Rectal smooth muscle tissue (tissue), 1 donor: ENCODE measurements around the gene DNAJA2.

Experiments used
- H3K27ac ChIP-seq: one replicate; pipeline ENCODE4 v1.7.0; 2013; ENCODE audit warnings: low read depth, low read length, inconsistent platforms
- H3K27me3 ChIP-seq: one replicate; pipeline ENCODE4 v1.7.0; 2013; ENCODE audit warnings: low read length; ENCODE audit not compliant: control insufficient read depth, insufficient read depth
- H3K36me3 ChIP-seq: one replicate; pipeline ENCODE4 v1.7.0; 2013; ENCODE audit warnings: low read length; ENCODE audit not compliant: control insufficient read depth, insufficient read depth
- H3K4me1 ChIP-seq: one replicate; pipeline ENCODE4 v1.7.0; 2013; ENCODE audit warnings: low read length; ENCODE audit not compliant: control insufficient read depth, insufficient read depth
- H3K4me3 ChIP-seq: one replicate; pipeline ENCODE4 v1.7.0; 2013; ENCODE audit warnings: low read length
- H3K9ac ChIP-seq: one replicate; pipeline ENCODE4 v1.7.0; 2013; ENCODE audit warnings: low read length

Gene DNAJA2

GRCh38 chr16:46920402-46921068 lies 52.9 kb downstream of the DNAJA2 start:
- Histone ChIP-seq H3K27ac (no peak overlapping the region), H3K4me1 (peaks cover 5% of the 10 kb centered on the region), H3K36me3 (no peaks in the 10 kb centered on the region), H3K4me3 (no peak overlapping the region), H3K9ac (no peak overlapping the region), H3K27me3 (no peaks in the 10 kb centered on the region)

GRCh38 chr16:46918905-46919792 lies 54.3 kb downstream of the DNAJA2 start:
- peaks cover 3% of the 10 kb centered on the region for H3K4me1 ChIP-seq
- H3K27ac ChIP-seq = no peak overlapping the region
- H3K36me3 ChIP-seq = no peaks in the 10 kb centered on the region
- no peaks in the 10 kb centered on the region for H3K27me3 ChIP-seq
- no peak overlapping the region for H3K4me3 ChIP-seq
- no peak overlapping the region for H3K9ac ChIP-seq

GRCh38 chr16:46918400-46918799 lies 55.1 kb downstream of the DNAJA2 start:
- no peak overlapping the region for H3K27ac ChIP-seq

GRCh38 chr16:46916980-46917379 lies 56.5 kb downstream of the DNAJA2 start:
- H3K9ac ChIP-seq = no peak overlapping the region
- H3K4me3 ChIP-seq = no peak overlapping the region
- no peaks in the 10 kb centered on the region for H3K27me3 ChIP-seq
- no peak overlapping the region for H3K27ac ChIP-seq
- H3K36me3 ChIP-seq = no peaks in the 10 kb centered on the region
- H3K4me1 ChIP-seq = no peaks in the 10 kb centered on the region

More at GRCh38 chr16:46918400-46918799, 55.1 kb downstream of the DNAJA2 start:
- Histone ChIP-seq H3K4me3 (no peak overlapping the region), H3K27me3 (no peaks in the 10 kb centered on the region), H3K4me1 (no peaks in the 10 kb centered on the region), H3K36me3 (no peaks in the 10 kb centered on the region), H3K9ac (no peak overlapping the region)

GRCh38 chr16:46915483-46916025 lies 57.9 kb downstream of the DNAJA2 start:
- Histone ChIP-seq H3K27me3 (no peaks in the 10 kb centered on the region), H3K9ac (no peak overlapping the region), H3K4me1 (no peaks in the 10 kb centered on the region), H3K4me3 (no peak overlapping the region), H3K36me3 (no peaks in the 10 kb centered on the region), H3K27ac (no peak overlapping the region)

GRCh38 chr16:46914556-46915201 lies 58.8 kb downstream of the DNAJA2 start:
- no peak overlapping the region for H3K9ac ChIP-seq
- H3K4me3 ChIP-seq = no peak overlapping the region
- H3K36me3 ChIP-seq = no peaks in the 10 kb centered on the region
- no peaks in the 10 kb centered on the region for H3K27me3 ChIP-seq
- H3K27ac ChIP-seq = no peak overlapping the region
- H3K4me1 ChIP-seq = no peaks in the 10 kb centered on the region

GRCh38 chr16:46911650-46912049 lies 61.8 kb downstream of the DNAJA2 start:
- no peak overlapping the region for H3K4me3 ChIP-seq
- no peak overlapping the region for H3K9ac ChIP-seq
- H3K27me3 ChIP-seq = no peaks in the 10 kb centered on the region
- peaks cover 2% of the 10 kb centered on the region for H3K36me3 ChIP-seq
- H3K27ac ChIP-seq = no peak overlapping the region
- no peaks in the 10 kb centered on the region for H3K4me1 ChIP-seq

- H3K36me3 ChIP-seq = peaks cover 2% of the 10 kb centered on the region
- no peak overlapping the region for H3K4me3 ChIP-seq
- H3K27me3 ChIP-seq = no peaks in the 10 kb centered on the region
- no peaks in the 10 kb centered on the region for H3K4me1 ChIP-seq
- no peak overlapping the region for H3K9ac ChIP-seq
- H3K27ac ChIP-seq = no peak overlapping the region
Observed at GRCh38 chr16:46911038-46911437, 62.4 kb downstream of the DNAJA2 start.

- H3K27me3 ChIP-seq = no peaks in the 10 kb centered on the region
- H3K27ac ChIP-seq = no peak overlapping the region
- no peak overlapping the region for H3K9ac ChIP-seq
- peaks cover 2% of the 10 kb centered on the region for H3K36me3 ChIP-seq
- no peak overlapping the region for H3K4me3 ChIP-seq
- no peaks in the 10 kb centered on the region for H3K4me1 ChIP-seq
Observed at GRCh38 chr16:46908540-46909372, 64.7 kb downstream of the DNAJA2 start.

GRCh38 chr16:46907061-46907774 lies 66.3 kb downstream of the DNAJA2 start:
- Histone ChIP-seq H3K36me3 (peaks cover 2% of the 10 kb centered on the region), H3K9ac (no peak overlapping the region), H3K27ac (no peak overlapping the region), H3K4me1 (no peaks in the 10 kb centered on the region), H3K27me3 (no peaks in the 10 kb centered on the region), H3K4me3 (no peak overlapping the region)

GRCh38 chr16:46906360-46907060 lies 67.0 kb downstream of the DNAJA2 start:
- H3K4me1 ChIP-seq = no peaks in the 10 kb centered on the region
- H3K27ac ChIP-seq = no peak overlapping the region
- H3K27me3 ChIP-seq = no peaks in the 10 kb centered on the region
- no peak overlapping the region for H3K4me3 ChIP-seq
- peaks cover 2% of the 10 kb centered on the region for H3K36me3 ChIP-seq
- no peak overlapping the region for H3K9ac ChIP-seq
